ENCODE results near the gene NLRP9.
"Not testable (repeated sequence)": the region's sequence is repeated elsewhere in the genome, so short reads cannot be mapped to it uniquely, and the experiment has no call there.

- TF ChIP-seq, protein P1, sequence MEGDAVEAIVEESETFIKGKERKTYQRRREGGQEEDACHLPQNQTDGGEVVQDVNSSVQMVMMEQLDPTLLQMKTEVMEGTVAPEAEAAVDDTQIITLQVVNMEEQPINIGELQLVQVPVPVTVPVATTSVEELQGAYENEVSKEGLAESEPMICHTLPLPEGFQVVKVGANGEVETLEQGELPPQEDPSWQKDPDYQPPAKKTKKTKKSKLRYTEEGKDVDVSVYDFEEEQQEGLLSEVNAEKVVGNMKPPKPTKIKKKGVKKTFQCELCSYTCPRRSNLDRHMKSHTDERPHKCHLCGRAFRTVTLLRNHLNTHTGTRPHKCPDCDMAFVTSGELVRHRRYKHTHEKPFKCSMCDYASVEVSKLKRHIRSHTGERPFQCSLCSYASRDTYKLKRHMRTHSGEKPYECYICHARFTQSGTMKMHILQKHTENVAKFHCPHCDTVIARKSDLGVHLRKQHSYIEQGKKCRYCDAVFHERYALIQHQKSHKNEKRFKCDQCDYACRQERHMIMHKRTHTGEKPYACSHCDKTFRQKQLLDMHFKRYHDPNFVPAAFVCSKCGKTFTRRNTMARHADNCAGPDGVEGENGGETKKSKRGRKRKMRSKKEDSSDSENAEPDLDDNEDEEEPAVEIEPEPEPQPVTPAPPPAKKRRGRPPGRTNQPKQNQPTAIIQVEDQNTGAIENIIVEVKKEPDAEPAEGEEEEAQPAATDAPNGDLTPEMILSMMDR (IDR thresholded peaks at IDR 0.05): not testable (repeated sequence)
- TF ChIP-seq POLR2A (IDR thresholded peaks at IDR 0.05): not testable (repeated sequence)
These were observed 7.8 kb downstream of the NLRP9 start for GRCh38 chr19:55730378-55730777.

All from uterus (tissue), 2 donors.